ENCODE data around the gene IDH3A.

GRCh38 chr15:78110916-78111475 is 38.2 kb upstream of the IDH3A start:
- no peak for TF ChIP-seq CTCF (IDR thresholded peaks at IDR 0.05)
- no peak for TF ChIP-seq POLR2A (IDR thresholded peaks at IDR 0.05)
- TF ChIP-seq POLR2AphosphoS5 (IDR thresholded peaks at IDR 0.05) = no peak
- no peak for TF ChIP-seq EP300 (IDR thresholded peaks at IDR 0.05; ENCODE audit: low read depth)
